Left ventricle myocardium inferior (tissue), 1 donor: ENCODE data around the gene TPP2. TPM values are rescaled to one million over a fixed set of nuclear protein-coding genes. Genes with fewer than 3 reads are reported as not detected.

Experiments
- DNase-seq: peaks from one replicate; pipeline ENCODE4 v3.0.0-alpha.2; 2020
- H3K27ac ChIP-seq: fragments of 200-600 bp; replicated peaks from 2 replicates; pipeline ENCODE4 v1.8.0; 2021
- H3K27me3 ChIP-seq: fragments of 200-600 bp; 2 replicates; pipeline ENCODE4 v1.8.0; 2021; ENCODE audit warnings: low read depth
- H3K36me3 ChIP-seq: fragments of 200-600 bp; 2 replicates; pipeline ENCODE4 v1.8.0; 2021
- H3K4me1 ChIP-seq: fragments of 200-600 bp; 2 replicates; pipeline ENCODE4 v1.8.0; 2021
- H3K4me3 ChIP-seq: fragments of 200-600 bp; 2 replicates; pipeline ENCODE4 v1.8.0; 2021; ENCODE audit warnings: mild to moderate bottlenecking, moderate library complexity
- H3K9me3 ChIP-seq: fragments of 200-600 bp; replicated peaks from 2 replicates; pipeline ENCODE4 v1.8.0; 2021
- CTCF ChIP-seq: fragments of 200-600 bp; IDR thresholded peaks from 2 replicates; pipeline ENCODE4 v1.8.0; 2021; ENCODE audit warnings: antibody characterized with exemption, mild to moderate bottlenecking, borderline replicate concordance
- intact Hi-C: fragments of 100-400 bp; cut with micrococcal nuclease; formaldehyde crosslinking; loops from one replicate; pipeline ENCODE4 v1.11.0; 2022
- total RNA-seq: library from RNA; stranded (reverse); fragmentation: NEBNext Ultra II Directional; extraction: Animal tissue kit (Norgen Biotek cat#: 25700); gene quantifications from one replicate; pipeline ENCODE4 v1.2.1, GENCODE V29; 2021
- donor health status: DM: no; HTN: yes; CAD: no; lungs with severe emphysema.

TPP2 gene
- total RNA-seq, 1 donor from 2014 or later: 29.0 TPM

DNA sequence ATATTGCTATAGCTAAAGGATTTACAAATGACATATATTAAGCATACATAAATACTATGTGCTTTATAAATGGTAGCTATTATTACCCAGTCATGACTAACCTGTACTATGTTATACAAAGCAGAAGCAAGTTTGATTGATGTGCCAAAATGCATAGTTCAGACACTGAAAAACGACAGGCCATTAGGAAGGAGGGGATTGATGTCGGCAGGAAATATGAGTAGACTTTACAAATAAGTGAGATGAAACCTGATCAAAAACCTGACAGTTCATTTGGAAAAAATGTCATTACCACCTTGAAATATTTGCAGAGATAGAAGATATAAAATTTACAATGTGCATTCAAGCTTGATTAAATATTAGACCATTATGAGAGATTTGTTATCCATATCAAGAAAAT lies 38.8 kb upstream of the TPP2 start:
- H3K36me3 ChIP-seq: no peaks in the 10 kb centered on the region
- no peak for TF ChIP-seq CTCF
- intact Hi-C loops: loop anchor here (10.0 kb wide), 1 partner anchor 613 kb away; no protein-coding TSS in a partner anchor
- no peak overlapping the region for H3K4me3 ChIP-seq
- DNase-seq: no peak
- no peaks in the 10 kb centered on the region for H3K27me3 ChIP-seq
- no peak overlapping the region for H3K27ac ChIP-seq
- H3K4me1 ChIP-seq: no peaks in the 10 kb centered on the region
- peaks cover 5% of the 10 kb centered on the region for H3K9me3 ChIP-seq

GRCh38 chr13:102561933-102562332 lies 34.9 kb upstream of the TPP2 start:
- H3K9me3 ChIP-seq: peaks cover 5% of the 10 kb centered on the region
- no peaks in the 10 kb centered on the region for H3K36me3 ChIP-seq
- no peak for DNase-seq
- no peaks in the 10 kb centered on the region for H3K4me1 ChIP-seq
- no peak for TF ChIP-seq CTCF
- no peak overlapping the region for H3K4me3 ChIP-seq
- H3K27me3 ChIP-seq: peaks cover 24% of the 10 kb centered on the region
- no peak overlapping the region for H3K27ac ChIP-seq
- intact Hi-C loops: no loop called here

- no peak overlapping the region for H3K4me3 ChIP-seq
- intact Hi-C loops: no loop called here
- no peak for DNase-seq
- no peak for TF ChIP-seq CTCF
- H3K27ac ChIP-seq: no peak overlapping the region
- no peaks in the 10 kb centered on the region for H3K36me3 ChIP-seq
- peaks cover 5% of the 10 kb centered on the region for H3K9me3 ChIP-seq
- H3K4me1 ChIP-seq: no peaks in the 10 kb centered on the region
- H3K27me3 ChIP-seq: peaks cover 37% of the 10 kb centered on the region
These were observed 33.5 kb upstream of the TPP2 start for GRCh38 chr13:102563267-102563666.

- intact Hi-C loops: no loop called here
- H3K27me3 ChIP-seq: peaks cover 43% of the 10 kb centered on the region
These were observed 32.2 kb upstream of the TPP2 start for GRCh38 chr13:102564564-102564963.

DNA sequence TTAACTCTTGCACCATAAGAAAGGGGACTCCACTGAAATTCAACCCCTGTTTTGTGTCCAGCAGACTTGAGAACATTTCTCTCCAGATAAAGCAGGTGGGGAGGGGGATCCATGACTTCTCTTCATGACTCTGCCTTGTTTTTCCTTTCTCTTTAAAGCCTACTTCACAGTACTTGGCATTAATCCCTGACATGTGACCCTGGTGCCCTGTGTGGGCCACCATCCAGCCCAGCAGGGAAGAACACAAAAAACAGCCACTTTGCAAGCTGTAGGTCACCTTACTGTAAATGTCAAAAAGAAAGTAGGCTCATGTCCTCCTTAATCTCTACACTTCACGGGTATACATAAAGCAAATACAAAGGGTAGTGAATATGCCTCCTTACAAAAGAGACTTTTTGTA lies 30.3 kb upstream of the TPP2 start:
- intact Hi-C loops: no loop called here
- no peak for DNase-seq
- Histone ChIP-seq H3K4me1 (no peaks in the 10 kb centered on the region), H3K36me3 (no peaks in the 10 kb centered on the region), H3K4me3 (no peak overlapping the region), H3K9me3 (no peaks in the 10 kb centered on the region), H3K27me3 (peaks cover 47% of the 10 kb centered on the region), H3K27ac (no peak overlapping the region)
- no peak for TF ChIP-seq CTCF

More at GRCh38 chr13:102564564-102564963, 32.2 kb upstream of the TPP2 start:
- Histone ChIP-seq H3K36me3 (no peaks in the 10 kb centered on the region), H3K4me3 (no peak overlapping the region), H3K9me3 (peaks cover 5% of the 10 kb centered on the region), H3K27ac (no peak overlapping the region), H3K4me1 (no peaks in the 10 kb centered on the region)
- no peak for DNase-seq
- no peak for TF ChIP-seq CTCF

- no peak for DNase-seq
- H3K27me3 ChIP-seq: peaks cover 47% of the 10 kb centered on the region
- no peak overlapping the region for H3K27ac ChIP-seq
- no peaks in the 10 kb centered on the region for H3K9me3 ChIP-seq
- no peaks in the 10 kb centered on the region for H3K4me1 ChIP-seq
- intact Hi-C loops: no loop called here
- H3K4me3 ChIP-seq: no peak overlapping the region
- TF ChIP-seq CTCF: no peak
- H3K36me3 ChIP-seq: no peaks in the 10 kb centered on the region
These were observed 28.9 kb upstream of the TPP2 start for GRCh38 chr13:102567857-102568256.
